A549 (cell line): ENCODE results near the gene LINGO3. TPM values are rescaled to one million over a fixed set of nuclear protein-coding genes. Genes with fewer than 3 reads are reported as not detected.

Source experiments
- ATAC-seq, 2 experiments: fragments of 200-7000 bp in 1 of 2; fragments of >200 bp in 1 of 2; cut with Nextera tagmentation in 1 of 2; cut with Tn5 transposase in 1 of 2; 3 replicates each; pipeline versions ENCODE4 v1.8.0 to v1.9.1; 2018 to 2020; ENCODE audit warnings: mild to moderate bottlenecking in 1 of 2, moderate library complexity in 1 of 2
- CTCF ChIA-PET: fragments of 300-600 bp; sonication (Branson Sonifier 250); formaldehyde crosslinking; extraction: SDS; loops from one replicate; lab custom pipeline; 2021; ENCODE audit warnings: antibody characterized with exemption, inconsistent platforms; lab: Yijun Ruan, JAX
- POLR2A ChIA-PET: fragments of 350-600 bp; formaldehyde crosslinking; extraction: SDS; loops from one replicate; lab custom pipeline; 2021; ENCODE audit warnings: antibody characterized with exemption, inconsistent platforms; lab: Yijun Ruan, JAX
- DNase-seq, 2 experiments: peaks; one replicate each; pipeline versions ENCODE4 v3.0.0 to v3.0.0-alpha.2; 2011 to 2016; ENCODE audit warnings: low read depth in 1 of 2, low spot score in 1 of 2
- FAIRE-seq: peaks from 2 replicates; lab custom pipeline; 2011; peaks lifted over from hg19 to GRCh38; lab: Jason Lieb, UNC
- H3K27ac ChIP-seq, 2 experiments: fragments of >200 bp; sonication (Bioruptor Twin); formaldehyde crosslinking; 3 replicates each; pipeline ENCODE4 v1.5.1; 2016 to 2017
- H3K4me1 ChIP-seq: fragments of >200 bp; sonication (Bioruptor Twin); formaldehyde crosslinking; 3 replicates; pipeline ENCODE4 v1.6.1; 2016
- H3K4me2 ChIP-seq: fragments of >200 bp; sonication (Bioruptor Twin); formaldehyde crosslinking; 3 replicates; pipeline ENCODE4 v1.6.1; 2016
- H3K4me3 ChIP-seq: fragments of >200 bp; sonication (Bioruptor Twin); formaldehyde crosslinking; 3 replicates; pipeline ENCODE4 v1.5.1; 2016
- H3K9me3 ChIP-seq: fragments of >200 bp; sonication (Bioruptor Twin); formaldehyde crosslinking; 3 replicates; pipeline ENCODE4 v1.6.1; 2016
- BCL3 ChIP-seq: fragments of >200 bp; sonication (Bioruptor Twin); formaldehyde crosslinking; IDR thresholded peaks from 3 replicates; pipeline ENCODE4 v1.6.1; 2016
- BHLHE40 ChIP-seq: IDR thresholded peaks from 2 replicates; pipeline ENCODE4 v1.6.1; 2012; ENCODE audit warnings: low read depth, low read length, inconsistent platforms
- CEBPB ChIP-seq, 2 experiments: fragments of >200 bp in 1 of 2; sonication (Bioruptor Twin) in 1 of 2; formaldehyde crosslinking in 1 of 2; IDR thresholded peaks; 2 replicates each; pipeline ENCODE4 v1.6.1; 2012 to 2016
- CHD2 ChIP-seq: fragments of 150-350 bp; IDR thresholded peaks from 2 replicates; pipeline ENCODE4 v1.6.1; 2014; ENCODE audit warnings: low read length; ENCODE audit not compliant: partially characterized antibody
- EHF ChIP-seq: fragments of 250-450 bp; sonication (Bioruptor Pico); IDR thresholded peaks from 2 replicates; pipeline ENCODE4 v1.5.0; 2020; ENCODE audit warnings: mild to moderate bottlenecking
- EHMT2 ChIP-seq: fragments of 200-600 bp; sonication (generic); IDR thresholded peaks from 2 replicates; pipeline ENCODE4 v1.6.1; 2016; ENCODE audit warnings: antibody characterized with exemption, low read depth, mild to moderate bottlenecking, moderate library complexity
- EP300 ChIP-seq, 2 experiments: fragments of >200 bp; sonication (Bioruptor Twin); formaldehyde crosslinking; IDR thresholded peaks; 2 replicates in 1 of 2; 3 replicates in 1 of 2; pipeline ENCODE4 v1.6.1; 2016 to 2017
- FOSB ChIP-seq: fragments of 250-450 bp; sonication (Bioruptor Pico); IDR thresholded peaks from 2 replicates; pipeline ENCODE4 v1.5.0; 2020; ENCODE audit warnings: mild to moderate bottlenecking, moderate library complexity
- FOSL2 ChIP-seq, 2 experiments: fragments of 450-650 bp in 1 of 2; fragments of >200 bp in 1 of 2; sonication (Bioruptor Twin) in 1 of 2; formaldehyde crosslinking; IDR thresholded peaks; 2 replicates each; pipeline versions ENCODE4 v1.5.0 to v1.6.1; 2016 to 2020; ENCODE audit warnings: mild to moderate bottlenecking in 1 of 2, moderate library complexity in 1 of 2
- FOXS1 ChIP-seq: fragments of 250-450 bp; sonication (Bioruptor Pico); IDR thresholded peaks from 2 replicates; pipeline ENCODE4 v1.5.0; 2020; ENCODE audit warnings: mild to moderate bottlenecking, moderate library complexity
- GATA3 ChIP-seq: IDR thresholded peaks from 2 replicates; pipeline ENCODE4 v1.6.1; 2012; ENCODE audit warnings: borderline replicate concordance
- HES2 ChIP-seq: fragments of >200 bp; sonication (Bioruptor Twin); formaldehyde crosslinking; IDR thresholded peaks from 2 replicates; pipeline ENCODE4 v1.6.1; 2016
- HEYL ChIP-seq: fragments of 250-450 bp; sonication (Bioruptor Pico); IDR thresholded peaks from 2 replicates; pipeline ENCODE4 v1.8.0; 2021; ENCODE audit warnings: mild to moderate bottlenecking, moderate library complexity
- HOXB13 ChIP-seq: fragments of 250-450 bp; sonication (Bioruptor Pico); IDR thresholded peaks from 2 replicates; pipeline ENCODE4 v1.5.0; 2020; ENCODE audit warnings: low read depth, mild to moderate bottlenecking, moderate library complexity
- HOXB5 ChIP-seq: fragments of 250-450 bp; sonication (Bioruptor Pico); IDR thresholded peaks from 2 replicates; pipeline ENCODE4 v1.5.0; 2020; ENCODE audit warnings: mild to moderate bottlenecking, moderate library complexity
- JUN ChIP-seq, 2 experiments: fragments of >200 bp; sonication (Bioruptor Twin); formaldehyde crosslinking; IDR thresholded peaks; 2 replicates in 1 of 2; 3 replicates in 1 of 2; pipeline ENCODE4 v1.6.1; 2016 to 2017
- JUNB ChIP-seq: fragments of >200 bp; sonication (Bioruptor Twin); formaldehyde crosslinking; IDR thresholded peaks from 2 replicates; pipeline ENCODE4 v1.6.1; 2016
- KDM1A ChIP-seq: fragments of 200-600 bp; sonication (generic); IDR thresholded peaks from 2 replicates; pipeline ENCODE4 v1.6.1; 2016; ENCODE audit warnings: low read depth, mild to moderate bottlenecking
- MAZ ChIP-seq: fragments of 150-350 bp; IDR thresholded peaks from 2 replicates; pipeline ENCODE4 v1.6.1; 2014; ENCODE audit warnings: antibody characterized with exemption, low read depth, low read length, borderline replicate concordance
- RAD21 ChIP-seq, 2 experiments: fragments of >200 bp in 1 of 2; sonication (Bioruptor Twin) in 1 of 2; formaldehyde crosslinking in 1 of 2; IDR thresholded peaks in 1 of 2; conservative IDR thresholded peaks in 1 of 2; 2 replicates in 1 of 2; 3 replicates in 1 of 2; pipeline ENCODE4 v1.6.1; 2012 to 2018; ENCODE audit warnings: inconsistent platforms in 1 of 2
- RARB ChIP-seq: fragments of 250-450 bp; sonication (Bioruptor Pico); IDR thresholded peaks from 2 replicates; pipeline ENCODE4 v1.8.0; 2021; ENCODE audit warnings: mild to moderate bottlenecking, moderate library complexity
- RCOR1 ChIP-seq: fragments of 150-350 bp; IDR thresholded peaks from 2 replicates; pipeline ENCODE4 v1.6.1; 2014; ENCODE audit warnings: antibody characterized with exemption, low read length, low read depth
- REST ChIP-seq: fragments of 200-600 bp; sonication (generic); IDR thresholded peaks from 2 replicates; pipeline ENCODE4 v1.6.1; 2016; ENCODE audit warnings: antibody characterized with exemption, mild to moderate bottlenecking, moderate library complexity
- RNF2 ChIP-seq: fragments of 200-600 bp; sonication (generic); IDR thresholded peaks from 2 replicates; pipeline ENCODE4 v1.6.1; 2016; ENCODE audit warnings: low read depth, mild to moderate bottlenecking, antibody characterized with exemption, moderate library complexity, borderline replicate concordance
- SREBF2 ChIP-seq: fragments of 450-650 bp; IDR thresholded peaks from 2 replicates; pipeline ENCODE4 v1.6.1; 2014; ENCODE audit warnings: mild to moderate bottlenecking, moderate library complexity
- whole genome bisulfite sequencing: methylation state at CpG from one replicate; pipeline ENCODE4 v1.1.6; 2017; ENCODE audit errors: missing lambda C conversion rate; 5-methylcytosine and 5-hydroxymethylcytosine counted together
- polyA plus RNA-seq, 4 experiments: library from polyadenylated mRNA; depleted of rRNA in 3 of 4; stranded (reverse); fragments of >200 nt; fragmentation: RNase III in 1 of 4; extraction: RNeasy Plus Mini Kit Qiagen cat#74134 plus additional on column Dnase treatment in 1 of 4; gene quantifications; 2 replicates in 3 of 4; 3 replicates in 1 of 4; pipeline ENCODE4 v1.2.3, GENCODE V29; 2011 to 2017

The LINGO3 gene
- polyA plus RNA-seq, 2 of the 4 experiments (the other 2 are of a cell fraction), result not detected

GRCh38 chr19:2340496-2341243 is 32.7 kb upstream of the LINGO3 start:
- no peaks in the 10 kb centered on the region for H3K9me3 ChIP-seq
- TF ChIP-seq CHD2 (no peak), RNF2 (no peak), KDM1A (no peak), RCOR1 (no peak), HOXB13 (CRISPR knock-in tag) (no peak), BHLHE40 (no peak), FOXS1 (CRISPR knock-in tag) (no peak), JUNB (no peak), BCL3 (no peak), MAZ (no peak), JUN (IDR thresholded peaks at IDR 0.05) (no peak), FOSB (CRISPR knock-in tag) (no peak), GATA3 (no peak), SREBF2 (no peak)
- ChIA-PET CTCF (no interaction called here), POLR2A (no interaction called here)
- no peak for DNase-seq
- H3K4me3 ChIP-seq, result no peak overlapping the region
- H3K27ac ChIP-seq, result no peak overlapping the region
- no peak overlapping the region for H3K4me2 ChIP-seq
- no peak for ATAC-seq
- FAIRE-seq, result no peak
- H3K4me1 ChIP-seq, result no peaks in the 10 kb centered on the region
- whole genome bisulfite sequencing, result 93% methylated on average over 21 of the region's 38 CpGs

- POLR2A ChIA-PET, result no interaction called here
- Histone ChIP-seq H3K4me2 (no peak overlapping the region), H3K4me1 (no peaks in the 10 kb centered on the region), H3K9me3 (no peaks in the 10 kb centered on the region), H3K4me3 (no peak overlapping the region), H3K27ac (no peak overlapping the region)
- FAIRE-seq (no peak), ATAC-seq (no peak), DNase-seq (no peak)
- 98% methylated on average over 19 of the region's 52 CpGs for WGBS
- CTCF ChIA-PET, result no interaction called here
- TF ChIP-seq GATA3 (no peak), FOXS1 (CRISPR knock-in tag) (no peak), HEYL (no peak), CEBPB (IDR thresholded peaks at IDR 0.05) (no peak), EHMT2 (no peak), FOSB (CRISPR knock-in tag) (no peak), BCL3 (no peak), REST (no peak), BHLHE40 (no peak), RARB (CRISPR knock-in tag) (no peak), HES2 (no peak), HOXB5 (CRISPR knock-in tag) (no peak), RCOR1 (no peak), EHF (CRISPR knock-in tag) (no peak), RNF2 (no peak), EP300 (IDR thresholded peaks at IDR 0.05) (no peak), FOSL2 (IDR thresholded peaks at IDR 0.05) (no peak), FOSL2 (CRISPR knock-in tag; IDR thresholded peaks at IDR 0.05) (no peak), RAD21 (conservative IDR thresholded peaks at IDR 0.05 in 1 of 2, IDR thresholded peaks at IDR 0.05 in 1 of 2) (no peak)
Observed at GRCh38 chr19:2339644-2340310, 31.8 kb upstream of the LINGO3 start.
